PC-9 (cell line): Measurements from ENCODE around the gene FAM114A1. TPM values are rescaled to one million over a fixed set of nuclear protein-coding genes. Genes with fewer than 3 reads are reported as not detected.
"Not testable (repeated sequence)": the region's sequence is repeated elsewhere in the genome, so short reads cannot be mapped to it uniquely, and the experiment has no call there.

Experiments
- BruUV-seq: library from RNA; stranded (reverse); fragments of 400-500 nt; replicated peaks from 2 replicates; lab custom pipeline; 2021; lab: Mats Ljungman, UMichigan
- CTCF ChIA-PET: fragments of 300-600 bp; sonication (Branson Sonifier 250); formaldehyde crosslinking; loops from one replicate; lab custom pipeline; 2022; ENCODE audit warnings: antibody characterized with exemption; lab: Charles Lee
- POLR2A ChIA-PET: fragments of 300-600 bp; sonication (Branson Sonifier 250); formaldehyde crosslinking; loops from one replicate; lab custom pipeline; 2022; ENCODE audit warnings: antibody characterized with exemption; ENCODE audit not compliant: unreplicated experiment; lab: Charles Lee
- DNase-seq, 2 experiments: peaks; one replicate each; pipeline versions ENCODE4 v3.0.0 to v3.0.0-alpha.2; 2015 to 2022; ENCODE audit warnings: mixed read lengths in 1 of 2
- H2AFZ ChIP-seq: fragments of 200-600 bp; sonication (generic); 2 replicates; pipeline ENCODE4 v1.8.1; 2017; ENCODE audit warnings: antibody characterized with exemption
- H3F3A ChIP-seq: fragments of 200-600 bp; sonication (generic); 2 replicates; pipeline ENCODE4 v1.8.1; 2017; ENCODE audit warnings: antibody characterized with exemption, mild to moderate bottlenecking, low read depth; ENCODE audit not compliant: insufficient read depth
- H3K27ac ChIP-seq: fragments of 200-600 bp; sonication (generic); 2 replicates; pipeline ENCODE4 v1.6.1; 2016; ENCODE audit warnings: mixed run types
- H3K27me3 ChIP-seq: fragments of 200-600 bp; sonication (generic); 2 replicates; pipeline ENCODE4 v1.6.1; 2016; ENCODE audit warnings: low read depth, mixed run types; ENCODE audit not compliant: insufficient read depth
- H3K36me3 ChIP-seq: fragments of 200-600 bp; sonication (generic); 2 replicates; pipeline ENCODE4 v1.6.1; 2016; ENCODE audit warnings: low read depth, mixed run types
- H3K4me1 ChIP-seq: fragments of 200-600 bp; sonication (generic); replicated peaks from 2 replicates; pipeline ENCODE4 v1.6.1; 2016; ENCODE audit warnings: mixed run types; ENCODE audit not compliant: insufficient read depth
- H3K4me2 ChIP-seq: fragments of 200-600 bp; sonication (generic); 2 replicates; pipeline ENCODE4 v1.6.1; 2017; ENCODE audit warnings: mixed run types
- H3K4me3 ChIP-seq: fragments of 200-600 bp; sonication (generic); 2 replicates; pipeline ENCODE4 v1.6.1; 2016; ENCODE audit warnings: mixed run types
- H3K79me2 ChIP-seq: fragments of 200-600 bp; sonication (generic); 2 replicates; pipeline ENCODE4 v1.6.1; 2017; ENCODE audit warnings: low read depth, mixed run types
- H3K9me2 ChIP-seq: fragments of 200-600 bp; sonication (generic); 2 replicates; pipeline ENCODE4 v1.8.1; 2017; ENCODE audit warnings: mild to moderate bottlenecking; ENCODE audit not compliant: insufficient read depth
- H3K9me3 ChIP-seq: fragments of 200-600 bp; sonication (generic); 2 replicates; pipeline ENCODE4 v1.8.1; 2016; ENCODE audit warnings: low read depth; ENCODE audit not compliant: insufficient read depth
- H4K20me1 ChIP-seq: fragments of 200-600 bp; sonication (generic); 2 replicates; pipeline ENCODE4 v1.8.1; 2017; ENCODE audit not compliant: insufficient read depth
- EZH2 ChIP-seq: fragments of 200-600 bp; sonication (generic); IDR thresholded peaks from 2 replicates; pipeline ENCODE4 v1.8.0; 2017; ENCODE audit warnings: antibody characterized with exemption, low read depth
- intact Hi-C: fragments of 100-400 bp; cut with micrococcal nuclease; formaldehyde crosslinking; loops from one replicate; pipeline ENCODE4 v1.10.0; 2022; ENCODE audit not compliant: unreplicated experiment
- total RNA-seq: library from RNA; stranded (reverse); gene quantifications from 2 replicates; pipeline ENCODE4 v1.2.3, GENCODE V29; 2021
- TF ChIP-seq, protein P1 (sequence below): fragments of 200-600 bp; sonication (generic); conservative IDR thresholded peaks from 2 replicates; pipeline ENCODE4 v1.6.1; 2017; ENCODE audit warnings: mixed run types, antibody characterized with exemption, mild to moderate bottlenecking, moderate library complexity

The FAM114A1 gene
- total RNA-seq, 1 experiment from 2014 or later, result 73.7 TPM

GRCh38 chr4:38987491-38987890 is 119.9 kb downstream of the FAM114A1 start:
- intact Hi-C loops, result no loop called here
- H3K27ac ChIP-seq, result no peak overlapping the region
- H4K20me1 ChIP-seq, result no peaks in the 10 kb centered on the region
- H3F3A ChIP-seq, result no peaks in the 10 kb centered on the region
- H3K4me1 ChIP-seq, result no peaks in the 10 kb centered on the region
- ChIA-PET POLR2A (no interaction called here), CTCF (no interaction called here)
- TF ChIP-seq, protein P1, sequence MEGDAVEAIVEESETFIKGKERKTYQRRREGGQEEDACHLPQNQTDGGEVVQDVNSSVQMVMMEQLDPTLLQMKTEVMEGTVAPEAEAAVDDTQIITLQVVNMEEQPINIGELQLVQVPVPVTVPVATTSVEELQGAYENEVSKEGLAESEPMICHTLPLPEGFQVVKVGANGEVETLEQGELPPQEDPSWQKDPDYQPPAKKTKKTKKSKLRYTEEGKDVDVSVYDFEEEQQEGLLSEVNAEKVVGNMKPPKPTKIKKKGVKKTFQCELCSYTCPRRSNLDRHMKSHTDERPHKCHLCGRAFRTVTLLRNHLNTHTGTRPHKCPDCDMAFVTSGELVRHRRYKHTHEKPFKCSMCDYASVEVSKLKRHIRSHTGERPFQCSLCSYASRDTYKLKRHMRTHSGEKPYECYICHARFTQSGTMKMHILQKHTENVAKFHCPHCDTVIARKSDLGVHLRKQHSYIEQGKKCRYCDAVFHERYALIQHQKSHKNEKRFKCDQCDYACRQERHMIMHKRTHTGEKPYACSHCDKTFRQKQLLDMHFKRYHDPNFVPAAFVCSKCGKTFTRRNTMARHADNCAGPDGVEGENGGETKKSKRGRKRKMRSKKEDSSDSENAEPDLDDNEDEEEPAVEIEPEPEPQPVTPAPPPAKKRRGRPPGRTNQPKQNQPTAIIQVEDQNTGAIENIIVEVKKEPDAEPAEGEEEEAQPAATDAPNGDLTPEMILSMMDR, result no peak
- no peak for TF ChIP-seq EZH2
- no peak overlapping the region for H3K4me3 ChIP-seq
- H3K9me2 ChIP-seq, result no peaks in the 10 kb centered on the region
- H3K4me2 ChIP-seq, result no peak overlapping the region
- peaks cover 19% of the 10 kb centered on the region for H3K36me3 ChIP-seq
- no peaks in the 10 kb centered on the region for H3K9me3 ChIP-seq
- no TSS peak for BruUV-seq
- H3K79me2 ChIP-seq, result no peaks in the 10 kb centered on the region
- no peaks in the 10 kb centered on the region for H3K27me3 ChIP-seq
- DNase-seq, result no peak
- H2AFZ ChIP-seq, result no peak overlapping the region

- BruUV-seq, intact Hi-C loops, H3K9me2 ChIP-seq, H3K79me2 ChIP-seq, H3K4me1 ChIP-seq, H3K4me3 ChIP-seq, H3F3A ChIP-seq, H4K20me1 ChIP-seq, H3K27me3 ChIP-seq, H3K27ac ChIP-seq, H2AFZ ChIP-seq, DNase-seq, H3K4me2 ChIP-seq, CTCF ChIA-PET, H3K9me3 ChIP-seq: not testable (repeated sequence)
- POLR2A ChIA-PET, result interaction anchor here (0.5 kb wide), 1 partner anchor 162 kb away, joined by 7 read pairs; no protein-coding TSS in a partner anchor
- peaks cover 19% of the 10 kb centered on the region for H3K36me3 ChIP-seq
These were observed 120.7 kb downstream of the FAM114A1 start for GRCh38 chr4:38988353-38988752.

DNA sequence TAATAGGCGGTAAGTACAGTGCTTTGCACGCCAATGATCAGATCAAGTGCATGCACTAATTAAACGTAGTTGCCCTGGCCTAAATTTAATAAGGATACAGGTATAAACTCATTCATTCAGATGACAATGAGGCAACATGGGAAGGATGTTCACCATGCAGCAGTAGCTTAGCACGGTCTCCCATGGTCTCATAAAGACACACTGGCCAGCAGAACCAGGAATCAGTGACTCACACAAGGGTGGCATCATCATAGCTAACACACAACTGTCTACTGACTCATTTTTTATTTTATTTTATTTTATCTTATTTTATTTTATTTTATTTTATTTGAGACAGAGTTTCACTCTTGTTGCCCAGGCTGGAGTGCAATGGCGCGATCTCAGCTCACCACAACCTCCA is 121.9 kb downstream of the FAM114A1 start:
- H3K4me1 ChIP-seq, result no peaks in the 10 kb centered on the region
- BruUV-seq, result no TSS peak
- no peaks in the 10 kb centered on the region for H3F3A ChIP-seq
- H3K27me3 ChIP-seq, result no peaks in the 10 kb centered on the region
- H3K9me2 ChIP-seq, result no peaks in the 10 kb centered on the region
- no peak for DNase-seq
- H3K27ac ChIP-seq, result no peak overlapping the region
- no peaks in the 10 kb centered on the region for H3K79me2 ChIP-seq
- no peak for TF ChIP-seq EZH2
- TF ChIP-seq, protein P1, result no peak
- intact Hi-C loops, result no loop called here
- ChIA-PET POLR2A (no interaction called here), CTCF (no interaction called here)
- peaks cover 19% of the 10 kb centered on the region for H3K36me3 ChIP-seq
- no peaks in the 10 kb centered on the region for H3K9me3 ChIP-seq
- no peaks in the 10 kb centered on the region for H4K20me1 ChIP-seq
- H3K4me2 ChIP-seq, result no peak overlapping the region
- no peak overlapping the region for H2AFZ ChIP-seq
- H3K4me3 ChIP-seq, result no peak overlapping the region

DNA sequence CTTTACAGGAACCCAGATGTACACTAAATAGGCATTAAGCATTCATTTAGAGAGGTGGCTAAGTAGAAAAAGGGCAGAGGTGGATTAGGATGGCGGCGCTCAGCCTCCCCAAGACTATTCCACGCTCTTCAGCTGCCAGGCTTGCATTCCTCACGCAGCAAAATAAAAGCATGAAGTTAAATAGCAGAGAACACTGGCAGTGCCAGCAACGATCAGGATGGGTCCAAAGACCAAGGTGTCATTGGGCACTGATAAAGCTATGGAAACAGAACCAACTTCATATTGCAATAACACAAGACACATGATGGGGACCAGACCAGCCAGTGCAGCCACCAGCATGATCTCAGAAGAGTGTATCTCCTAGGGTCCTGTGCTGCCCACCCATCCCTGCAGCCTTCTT is 122.6 kb downstream of the FAM114A1 start:
- ChIA-PET CTCF (no interaction called here), POLR2A (no interaction called here)
- intact Hi-C loops, result no loop called here
- Histone ChIP-seq H3K4me1 (no peaks in the 10 kb centered on the region), H3K27me3 (no peaks in the 10 kb centered on the region), H4K20me1 (no peaks in the 10 kb centered on the region), H3K9me3 (no peaks in the 10 kb centered on the region), H3K79me2 (no peaks in the 10 kb centered on the region), H2AFZ (no peak overlapping the region), H3K4me3 (no peak overlapping the region), H3F3A (no peaks in the 10 kb centered on the region), H3K9me2 (no peaks in the 10 kb centered on the region), H3K36me3 (peaks cover 21% of the 10 kb centered on the region), H3K27ac (no peak overlapping the region), H3K4me2 (no peak overlapping the region)
- TF ChIP-seq EZH2, result no peak
- TF ChIP-seq, protein P1, result no peak
- DNase-seq, result no peak
- BruUV-seq, result no TSS peak
